K562 (cell line): ENCODE results near the gene UPK2. TPM values are rescaled to one million over a fixed set of nuclear protein-coding genes. Genes with fewer than 3 reads are reported as not detected.

Source experiments
- BRF2 ChIP-seq: IDR thresholded peaks from 3 replicates; pipeline ENCODE4 v1.6.1; 2011; ENCODE audit warnings: borderline replicate concordance, mild to moderate bottlenecking; ENCODE audit not compliant: insufficient read length, insufficient read depth
- FOXA1 ChIP-seq: fragments of 450-650 bp; IDR thresholded peaks from 2 replicates; pipeline ENCODE4 v1.6.1; 2016; ENCODE audit warnings: mild to moderate bottlenecking, borderline replicate concordance
- GMEB1 ChIP-seq: fragments of 250-450 bp; sonication (Bioruptor Pico); IDR thresholded peaks from 2 replicates; pipeline ENCODE4 v1.4.0; 2020; ENCODE audit warnings: mild to moderate bottlenecking
- HMG20A ChIP-seq: fragments of 450-650 bp; formaldehyde crosslinking; conservative IDR thresholded peaks from 2 replicates; pipeline ENCODE4 v1.4.0; 2020; ENCODE audit warnings: mild to moderate bottlenecking, mixed read lengths
- IRF2 ChIP-seq: sonication (generic); formaldehyde crosslinking; IDR thresholded peaks from 2 replicates; pipeline ENCODE4 v1.8.1; 2022; ENCODE audit warnings: mild to moderate bottlenecking, missing genetic modification reagents
- MIER1 ChIP-seq: fragments of 450-650 bp; IDR thresholded peaks from 2 replicates; pipeline ENCODE4 v1.6.1; 2016; ENCODE audit warnings: antibody characterized with exemption, mild to moderate bottlenecking, low read depth
- NRF1 ChIP-seq, 2 experiments: fragments of 450-650 bp; IDR thresholded peaks in 1 of 2; conservative IDR thresholded peaks in 1 of 2; 2 replicates each; pipeline ENCODE4 v1.6.1; 2014; ENCODE audit warnings: mild to moderate bottlenecking in 2 of 2
- POLR3A ChIP-seq: IDR thresholded peaks from 2 replicates; pipeline ENCODE4 v1.6.1; 2011; ENCODE audit warnings: borderline replicate concordance, mild to moderate bottlenecking, moderate library complexity; ENCODE audit not compliant: insufficient read length, insufficient read depth; ENCODE audit errors: extremely low read depth
- PURB ChIP-seq: sonication (generic); formaldehyde crosslinking; IDR thresholded peaks from 2 replicates; pipeline ENCODE4 v1.9.0; 2021; ENCODE audit warnings: low read depth, mild to moderate bottlenecking, missing genetic modification reagents
- RBBP5 ChIP-seq: fragments of 200-600 bp; sonication (generic); IDR thresholded peaks from 2 replicates; pipeline ENCODE4 v1.6.1; 2012; ENCODE audit warnings: borderline replicate concordance, mild to moderate bottlenecking, low read length, control low read depth, inconsistent platforms; ENCODE audit not compliant: insufficient read depth, poor library complexity, severe bottlenecking
- SIN3A ChIP-seq, 2 experiments: fragments of 150-350 bp in 1 of 2; IDR thresholded peaks; 2 replicates each; pipeline ENCODE4 v1.6.1; 2011 to 2016; ENCODE audit warnings: borderline replicate concordance in 2 of 2, low read depth in 2 of 2, low read length in 2 of 2, mild to moderate bottlenecking in 2 of 2, moderate library complexity in 2 of 2; ENCODE audit not compliant: control insufficient read depth in 1 of 2
- TOE1 ChIP-seq, 2 experiments: fragments of 450-650 bp in 1 of 2; sonication (generic) in 1 of 2; formaldehyde crosslinking in 1 of 2; IDR thresholded peaks; 2 replicates each; pipeline versions ENCODE4 v1.7.1 to v1.8.0; 2016 to 2022; ENCODE audit warnings: borderline replicate concordance in 2 of 2, mild to moderate bottlenecking in 2 of 2, antibody characterized with exemption in 1 of 2, inconsistent platforms in 1 of 2, low read depth in 1 of 2, missing genetic modification reagents in 1 of 2, moderate library complexity in 1 of 2
- ZNF184 ChIP-seq: sonication (generic); formaldehyde crosslinking; IDR thresholded peaks from 2 replicates; pipeline ENCODE4 v1.5.0; 2020; ENCODE audit warnings: missing genetic modification reagents
- ZNF3 ChIP-seq: fragments of 250-450 bp; sonication (Bioruptor Pico); IDR thresholded peaks from 2 replicates; pipeline ENCODE4 v1.5.0; 2021; ENCODE audit warnings: mild to moderate bottlenecking, moderate library complexity
- ZNF408 ChIP-seq: fragments of 250-450 bp; sonication (Bioruptor Pico); IDR thresholded peaks from 2 replicates; pipeline ENCODE4 v1.4.0; 2020; ENCODE audit warnings: low read depth, mild to moderate bottlenecking, moderate library complexity
- ZNF639 ChIP-seq, 2 experiments: fragments of 200-800 bp in 1 of 2; sonication (Bioruptor generic) in 1 of 2; sonication (generic) in 1 of 2; formaldehyde crosslinking in 1 of 2; IDR thresholded peaks in 1 of 2; conservative IDR thresholded peaks in 1 of 2; 2 replicates each; pipeline versions ENCODE4 v1.5.0 to v1.6.1; 2016 to 2020; ENCODE audit warnings: missing compliant biosample characterization in 1 of 2, missing genetic modification characterization in 1 of 2, missing genetic modification reagents in 1 of 2
- ZSCAN29 ChIP-seq: fragments of 450-650 bp; IDR thresholded peaks from 2 replicates; pipeline ENCODE4 v1.6.1; 2017
- polyA plus RNA-seq, 8 experiments: library from polyadenylated mRNA; depleted of rRNA in 4 of 8; stranded (reverse) in 5 of 8; unstranded in 3 of 8; fragments of >200 nt; fragmentation: Nextera tagmentation in 2 of 8; fragmentation: Illumina TruSeq in 1 of 8; extraction: Ambion mirVana in 2 of 8; extraction: Trizol in 1 of 8; gene quantifications; 2 replicates each; pipeline versions ENCODE4 v1.2.1 to v1.2.3, GENCODE V29; 2011 to 2014; ENCODE audit warnings: inconsistent platforms in 1 of 8, missing spikeins in 1 of 8
- total RNA-seq, 7 experiments: library from RNA; depleted of rRNA in 6 of 7; stranded (reverse); fragments of >200 nt in 6 of 7; fragmentation: Illumina TruSeq in 2 of 7; extraction: Trizol in 2 of 7; gene quantifications; 2 replicates each; pipeline versions ENCODE4 v1.2.1 to v1.2.3, GENCODE V29; 2011 to 2021; ENCODE audit warnings: low replicate concordance in 1 of 7
- TF ChIP-seq, protein P1 (sequence below), 2 experiments: fragments of 250-450 bp in 1 of 2; fragments of 450-650 bp in 1 of 2; sonication (Bioruptor Pico) in 1 of 2; IDR thresholded peaks; 2 replicates each; pipeline versions ENCODE4 v1.6.1 to v1.8.0; 2016 to 2021; ENCODE audit warnings: mild to moderate bottlenecking in 2 of 2, moderate library complexity in 2 of 2, missing compliant biosample characterization in 1 of 2, missing genetic modification characterization in 1 of 2
- TF ChIP-seq, protein P2 (sequence below): fragments of 450-650 bp; IDR thresholded peaks from 2 replicates; pipeline ENCODE4 v1.6.1; 2014; ENCODE audit warnings: low read depth, mild to moderate bottlenecking, moderate library complexity, borderline replicate concordance

Gene UPK2
- total and polyA plus RNA-seq, 9 of the 15 experiments (the other 6 are each of a cell fraction or from before 2014, with no cell fraction given), result not detected

DNA sequence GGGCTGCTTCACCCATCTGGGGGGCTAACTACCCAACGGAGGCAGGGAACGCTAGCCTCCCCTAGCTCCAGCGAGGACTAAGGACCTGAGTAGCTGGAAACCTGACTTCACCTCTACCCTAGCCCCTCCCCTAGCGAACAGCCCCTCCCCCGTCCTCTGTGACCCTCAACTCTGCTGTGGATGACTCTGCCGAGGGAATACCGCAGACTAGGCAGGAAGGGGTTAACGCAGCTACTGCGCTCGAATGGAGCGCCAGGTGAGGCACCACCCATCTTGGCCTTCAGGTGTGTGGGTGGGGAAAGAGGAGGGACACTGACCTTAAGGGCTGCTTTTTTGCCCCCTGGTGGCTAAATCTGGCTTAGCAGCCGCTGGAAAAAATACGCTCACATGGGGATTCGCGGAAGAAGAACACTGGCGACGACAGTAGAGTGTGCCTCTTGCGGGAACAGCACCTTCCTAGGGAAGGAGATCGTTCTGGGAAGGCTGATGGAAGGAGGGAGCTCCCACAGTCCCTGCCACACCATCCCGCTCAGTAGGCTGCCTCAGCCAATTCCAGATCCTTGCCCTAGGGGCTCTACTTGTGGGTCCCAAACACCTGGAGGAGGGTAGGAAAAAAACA is 25.9 kb upstream of the UPK2 start (continued):
- TF ChIP-seq, protein P1, sequence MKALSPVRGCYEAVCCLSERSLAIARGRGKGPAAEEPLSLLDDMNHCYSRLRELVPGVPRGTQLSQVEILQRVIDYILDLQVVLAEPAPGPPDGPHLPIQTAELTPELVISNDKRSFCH (CRISPR knock-in tag; IDR thresholded peaks at IDR 0.05), result no peak
- TF ChIP-seq, protein P1 (tag; IDR thresholded peaks at IDR 0.05), result no peak; the same call in 1 of the 2 replicates
- TF ChIP-seq TOE1 (IDR thresholded peaks at IDR 0.05; ENCODE audit: borderline replicate concordance) (no peak), TOE1 (CRISPR knock-in tag; IDR thresholded peaks at IDR 0.05; ENCODE audit: borderline replicate concordance, low read depth) (no peak), NRF1 (conservative IDR thresholded peaks at IDR 0.05 in 1 of 2, IDR thresholded peaks at IDR 0.05 in 1 of 2) (no peak), MIER1 (no peak), GMEB1 (no peak), ZNF408 (CRISPR knock-in tag) (no peak), ZNF639 (CRISPR knock-in tag; conservative IDR thresholded peaks at IDR 0.05 in 1 of 2, IDR thresholded peaks at IDR 0.05 in 1 of 2) (no peak), PURB (CRISPR knock-in tag) (no peak), ZSCAN29 (no peak), SIN3A (IDR thresholded peaks at IDR 0.05; ENCODE audit: borderline replicate concordance in 2 of 2, control insufficient read depth in 1 of 2, low read depth in 2 of 2, low read length in 2 of 2) (no peak), RBBP5 (no peak), POLR3A (no peak), IRF2 (CRISPR knock-in tag) (no peak), ZNF3 (CRISPR knock-in tag) (no peak), FOXA1 (no peak), ZNF184 (CRISPR knock-in tag) (no peak), HMG20A (CRISPR knock-in tag) (no peak), BRF2 (no peak)
- TF ChIP-seq, protein P2, sequence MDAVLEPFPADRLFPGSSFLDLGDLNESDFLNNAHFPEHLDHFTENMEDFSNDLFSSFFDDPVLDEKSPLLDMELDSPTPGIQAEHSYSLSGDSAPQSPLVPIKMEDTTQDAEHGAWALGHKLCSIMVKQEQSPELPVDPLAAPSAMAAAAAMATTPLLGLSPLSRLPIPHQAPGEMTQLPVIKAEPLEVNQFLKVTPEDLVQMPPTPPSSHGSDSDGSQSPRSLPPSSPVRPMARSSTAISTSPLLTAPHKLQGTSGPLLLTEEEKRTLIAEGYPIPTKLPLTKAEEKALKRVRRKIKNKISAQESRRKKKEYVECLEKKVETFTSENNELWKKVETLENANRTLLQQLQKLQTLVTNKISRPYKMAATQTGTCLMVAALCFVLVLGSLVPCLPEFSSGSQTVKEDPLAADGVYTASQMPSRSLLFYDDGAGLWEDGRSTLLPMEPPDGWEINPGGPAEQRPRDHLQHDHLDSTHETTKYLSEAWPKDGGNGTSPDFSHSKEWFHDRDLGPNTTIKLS, result no peak
